Adrenal gland (tissue), 5 donors: ENCODE data around the gene RNF123.
"Not testable (repeated sequence)": the region's sequence is repeated elsewhere in the genome, so short reads cannot be mapped to it uniquely, and the experiment has no call there.

ENCODE experiments used
- CTCF ChIP-seq, 6 experiments: fragments of 450-650 bp in 4 of 6; fragments of 200-600 bp in 2 of 6; sonication (generic) in 1 of 6; IDR thresholded peaks; 1 replicate in 5 of 6; 2 replicates in 1 of 6; pipeline versions ENCODE4 v1.5.1 to v1.8.0; 2016 to 2021; ENCODE audit warnings: antibody characterized with exemption in 6 of 6, mild to moderate bottlenecking in 2 of 6, moderate library complexity in 1 of 6
- POLR2A ChIP-seq, 2 donors: fragments of 450-650 bp; IDR thresholded peaks; one replicate each; pipeline ENCODE4 v1.6.1; 2017; ENCODE audit warnings: antibody characterized with exemption in 2 of 2, mild to moderate bottlenecking in 2 of 2, moderate library complexity in 1 of 2
- donor health status: DM: no; HTN: no; CAD: no.

- TF ChIP-seq CTCF, POLR2A (IDR thresholded peaks at IDR 0.05): not testable (repeated sequence)
Measured at GRCh38 chr3:49748874-49749273, 59.5 kb downstream of the RNF123 start.
